OCI-LY7 (cell line): Measurements from ENCODE around the gene ORC6. TPM values are rescaled to one million over a fixed set of nuclear protein-coding genes. Genes with fewer than 3 reads are reported as not detected.

Source experiments
- BruUV-seq: library from RNA; stranded (reverse); fragments of 400-500 nt; replicated peaks from 2 replicates; lab custom pipeline; 2021; lab: Mats Ljungman, UMichigan
- CTCF ChIA-PET: fragments of 300-600 bp; sonication (Branson Sonifier 250); formaldehyde crosslinking; loops from one replicate; lab custom pipeline; 2022; ENCODE audit warnings: antibody characterized with exemption; ENCODE audit not compliant: unreplicated experiment; lab: Charles Lee
- POLR2A ChIA-PET: fragments of 300-600 bp; sonication (Branson Sonifier 250); formaldehyde crosslinking; loops from one replicate; lab custom pipeline; 2022; ENCODE audit warnings: antibody characterized with exemption; lab: Charles Lee
- DNase-seq: peaks from one replicate; pipeline ENCODE4 v3.0.0-alpha.2; 2015; ENCODE audit warnings: low spot score
- H2AFZ ChIP-seq: fragments of 200-600 bp; sonication (generic), shearing (Covaris generic); 2 replicates; pipeline ENCODE4 v1.6.1; 2014; ENCODE audit warnings: mild to moderate bottlenecking, antibody characterized with exemption, low read length, moderate library complexity
- H3K27ac ChIP-seq: fragments of 200-600 bp; sonication (generic); 2 replicates; pipeline ENCODE4 v1.5.1; 2014; ENCODE audit warnings: mixed run types, low read depth, mild to moderate bottlenecking, moderate library complexity, low read length, inconsistent platforms; ENCODE audit not compliant: poor library complexity, severe bottlenecking
- H3K36me3 ChIP-seq: fragments of 200-600 bp; sonication (generic); 2 replicates; pipeline ENCODE4 v1.6.1; 2014; ENCODE audit warnings: mild to moderate bottlenecking, antibody characterized with exemption, low read length, moderate library complexity, mixed read lengths; ENCODE audit not compliant: insufficient read depth
- H3K4me1 ChIP-seq: fragments of 200-600 bp; sonication (generic); 2 replicates; pipeline ENCODE4 v1.5.1; 2014; ENCODE audit warnings: mild to moderate bottlenecking, low read length; ENCODE audit not compliant: insufficient read depth, poor library complexity, severe bottlenecking
- H3K4me2 ChIP-seq: fragments of 200-600 bp; sonication (generic); 2 replicates; pipeline ENCODE4 v1.6.1; 2014; ENCODE audit warnings: mild to moderate bottlenecking, low read length
- H3K4me3 ChIP-seq: fragments of 200-600 bp; sonication (generic); 2 replicates; pipeline ENCODE4 v1.5.1; 2014; ENCODE audit warnings: mild to moderate bottlenecking, low read depth, low read length; ENCODE audit not compliant: poor library complexity, severe bottlenecking
- H3K79me2 ChIP-seq: fragments of 200-600 bp; sonication (generic); 2 replicates; pipeline ENCODE4 v1.6.1; 2016; ENCODE audit warnings: low read depth, mild to moderate bottlenecking, low read length, moderate library complexity, mixed read lengths; ENCODE audit not compliant: insufficient read depth
- H3K9me2 ChIP-seq: fragments of 200-600 bp; sonication (generic); 2 replicates; pipeline ENCODE4 v1.6.1; 2016; ENCODE audit warnings: mild to moderate bottlenecking, low read length, mixed read lengths; ENCODE audit not compliant: insufficient read depth
- H3K9me3 ChIP-seq: fragments of 200-600 bp; sonication (generic); 2 replicates; pipeline ENCODE4 v1.6.1; 2014; ENCODE audit warnings: mild to moderate bottlenecking, mixed run types, low read length, mixed read lengths
- H4K20me1 ChIP-seq: fragments of 200-600 bp; sonication (generic); 2 replicates; pipeline ENCODE4 v1.6.1; 2014; ENCODE audit warnings: mild to moderate bottlenecking, antibody characterized with exemption, low read length, moderate library complexity, mixed read lengths; ENCODE audit not compliant: insufficient read depth
- CTCF ChIP-seq: fragments of 200-600 bp; sonication (generic); conservative IDR thresholded peaks from 2 replicates; pipeline ENCODE4 v1.5.1; 2014; ENCODE audit warnings: mild to moderate bottlenecking, antibody characterized with exemption, low read length, moderate library complexity, mixed read lengths
- EZH2phosphoT487 ChIP-seq: fragments of 200-600 bp; sonication (generic); IDR thresholded peaks from 2 replicates; pipeline ENCODE4 v1.6.1; 2018; ENCODE audit warnings: low read depth, borderline replicate concordance, mild to moderate bottlenecking, mixed run types, antibody characterized with exemption, low read length, moderate library complexity, mixed read lengths
- intact Hi-C: fragments of 100-400 bp; cut with micrococcal nuclease; formaldehyde crosslinking; loops from one replicate; pipeline ENCODE4 v1.10.0; 2022; ENCODE audit not compliant: unreplicated experiment
- total RNA-seq, 2 experiments: library from RNA; depleted of rRNA in 1 of 2; stranded (reverse); fragments of >200 nt in 1 of 2; shearing (Covaris generic) in 1 of 2; gene quantifications; 2 replicates each; pipeline ENCODE4 v1.2.3, GENCODE V29; 2014 to 2022

ORC6 gene
- total RNA-seq, 2 experiments from 2014 or later, result 67.4 to 100 TPM

GRCh38 chr16:46711106-46712058 is 21.9 kb downstream of the ORC6 start:
- Histone ChIP-seq H3K9me2 (no peaks in the 10 kb centered on the region), H3K79me2 (no peaks in the 10 kb centered on the region), H3K27ac (no peak overlapping the region), H3K4me2 (no peak overlapping the region), H3K9me3 (no peaks in the 10 kb centered on the region), H3K4me1 (peaks cover 5% of the 10 kb centered on the region), H3K36me3 (no peaks in the 10 kb centered on the region), H4K20me1 (no peaks in the 10 kb centered on the region), H2AFZ (no peak overlapping the region), H3K4me3 (no peak overlapping the region)
- POLR2A ChIA-PET, result interaction anchor here (0.6 to 0.7 kb wide), 4 partner anchors 52 to 1849 kb away, joined by 4 to 8 read pairs (median 6); no protein-coding TSS in a partner anchor
- BruUV-seq, result no TSS peak
- no peak for DNase-seq
- intact Hi-C loops, result no loop called here
- CTCF ChIA-PET, result no interaction called here
- no peak for TF ChIP-seq EZH2phosphoT487
- TF ChIP-seq CTCF, result no peak

GRCh38 chr16:46712911-46713310 is 23.5 kb downstream of the ORC6 start:
- no peak for TF ChIP-seq CTCF
- no peak for TF ChIP-seq EZH2phosphoT487

GRCh38 chr16:46713634-46714033 is 24.2 kb downstream of the ORC6 start:
- no peaks in the 10 kb centered on the region for H3K36me3 ChIP-seq
- H3K9me3 ChIP-seq, result no peaks in the 10 kb centered on the region
- no peak overlapping the region for H3K4me3 ChIP-seq
- H3K27ac ChIP-seq, result no peak overlapping the region
- TF ChIP-seq CTCF (no peak), EZH2phosphoT487 (no peak)
- DNase-seq, result no peak
- peaks cover 5% of the 10 kb centered on the region for H3K4me1 ChIP-seq
- intact Hi-C loops, result no loop called here
- CTCF ChIA-PET, result no interaction called here
- no peaks in the 10 kb centered on the region for H4K20me1 ChIP-seq
- no peak overlapping the region for H3K4me2 ChIP-seq
- POLR2A ChIA-PET, result no interaction called here
- no peaks in the 10 kb centered on the region for H3K79me2 ChIP-seq
- H2AFZ ChIP-seq, result no peak overlapping the region
- H3K9me2 ChIP-seq, result no peaks in the 10 kb centered on the region
- no TSS peak for BruUV-seq

More at GRCh38 chr16:46712911-46713310, 23.5 kb downstream of the ORC6 start:
- H3K4me3 ChIP-seq, result no peak overlapping the region
- H3K36me3 ChIP-seq, result no peaks in the 10 kb centered on the region
- no peak overlapping the region for H3K4me2 ChIP-seq
- no peak overlapping the region for H2AFZ ChIP-seq
- no peaks in the 10 kb centered on the region for H3K9me2 ChIP-seq
- BruUV-seq, result no TSS peak
- DNase-seq, result no peak
- ChIA-PET CTCF (no interaction called here), POLR2A (no interaction called here)
- intact Hi-C loops, result no loop called here
- H3K27ac ChIP-seq, result no peak overlapping the region
- H3K9me3 ChIP-seq, result no peaks in the 10 kb centered on the region
- no peaks in the 10 kb centered on the region for H4K20me1 ChIP-seq
- no peaks in the 10 kb centered on the region for H3K79me2 ChIP-seq
- peaks cover 5% of the 10 kb centered on the region for H3K4me1 ChIP-seq
